WTC11 (cell line): ENCODE results near the gene SKP1. TPM values are rescaled to one million over a fixed set of nuclear protein-coding genes. Genes with fewer than 3 reads are reported as not detected.

Source experiments
- ATAC-seq: fragments of 200-7000 bp; cut with Tn5 transposase; 2 replicates; pipeline ENCODE4 v1.10.0; 2021; ENCODE audit warnings: mild to moderate bottlenecking, moderate library complexity
- CTCF ChIA-PET: fragments of 300-600 bp; sonication (Branson Sonifier 250); formaldehyde crosslinking; loops from one replicate; lab custom pipeline; 2021; ENCODE audit warnings: antibody characterized with exemption; lab: Charles Lee
- POLR2A ChIA-PET: fragments of 350-600 bp; sonication (Branson Sonifier 250); formaldehyde crosslinking; loops from one replicate; lab custom pipeline; 2021; ENCODE audit warnings: antibody characterized with exemption; lab: Charles Lee
- DNase-seq: peaks from one replicate; pipeline ENCODE4 v3.0.0; 2021; ENCODE audit warnings: low spot score
- H3K27ac Mint-ChIP-seq: 2 replicates; pipeline ENCODE4 v1.8.0; 2021; ENCODE audit warnings: mixed read lengths
- H3K27me3 Mint-ChIP-seq: 2 replicates; pipeline ENCODE4 v1.8.0; 2021; ENCODE audit warnings: low read depth, mild to moderate bottlenecking, moderate library complexity, mixed read lengths
- H3K36me3 Mint-ChIP-seq: 2 replicates; pipeline ENCODE4 v1.8.0; 2021; ENCODE audit warnings: mixed read lengths
- H3K4me1 Mint-ChIP-seq: 2 replicates; pipeline ENCODE4 v1.8.0; 2022; ENCODE audit warnings: mixed read lengths
- H3K4me3 Mint-ChIP-seq: 2 replicates; pipeline ENCODE4 v1.8.0; 2021; ENCODE audit warnings: mild to moderate bottlenecking, moderate library complexity, mixed read lengths
- H3K9me3 Mint-ChIP-seq: 2 replicates; pipeline ENCODE4 v1.8.0; 2021; ENCODE audit warnings: mixed read lengths
- ATF3 ChIP-seq: sonication (generic); formaldehyde crosslinking; conservative IDR thresholded peaks from 2 replicates; pipeline ENCODE4 v1.8.1; 2022; ENCODE audit warnings: mild to moderate bottlenecking, missing genetic modification reagents
- CTCF ChIP-seq: fragments of 200-600 bp; IDR thresholded peaks from 2 replicates; pipeline ENCODE4 v1.8.0; 2022; ENCODE audit warnings: antibody characterized with exemption
- E2F1 ChIP-seq: sonication (generic); formaldehyde crosslinking; IDR thresholded peaks from 2 replicates; pipeline ENCODE4 v1.8.0; 2022; ENCODE audit warnings: mild to moderate bottlenecking, missing genetic modification reagents
- E2F4 ChIP-seq: sonication (generic); formaldehyde crosslinking; IDR thresholded peaks from 2 replicates; pipeline ENCODE4 v1.8.1; 2022; ENCODE audit warnings: low read depth, mild to moderate bottlenecking, moderate library complexity, missing genetic modification reagents, borderline replicate concordance
- ETV6 ChIP-seq: sonication (generic); formaldehyde crosslinking; IDR thresholded peaks from 2 replicates; pipeline ENCODE4 v1.8.1; 2022; ENCODE audit warnings: mild to moderate bottlenecking, missing genetic modification reagents
- GRHL2 ChIP-seq: fragments of 250-450 bp; sonication (Bioruptor Pico); IDR thresholded peaks from 2 replicates; pipeline ENCODE4 v1.8.0; 2022; ENCODE audit warnings: mild to moderate bottlenecking, moderate library complexity; ENCODE audit not compliant: insufficient replicate concordance, severe bottlenecking
- HMGXB4 ChIP-seq: sonication (generic); formaldehyde crosslinking; IDR thresholded peaks from 2 replicates; pipeline ENCODE4 v1.8.1; 2023; ENCODE audit warnings: mild to moderate bottlenecking, moderate library complexity, missing genetic modification reagents
- KAT7 ChIP-seq: sonication (generic); formaldehyde crosslinking; IDR thresholded peaks from 2 replicates; pipeline ENCODE4 v1.8.1; 2023; ENCODE audit warnings: missing genetic modification reagents, mild to moderate bottlenecking, borderline replicate concordance
- NFE2L1 ChIP-seq: sonication (generic); formaldehyde crosslinking; IDR thresholded peaks from 2 replicates; pipeline ENCODE4 v1.8.1; 2023; ENCODE audit warnings: missing genetic modification reagents
- NFYB ChIP-seq: sonication (generic); formaldehyde crosslinking; conservative IDR thresholded peaks from 2 replicates; pipeline ENCODE4 v1.8.0; 2022; ENCODE audit warnings: low read depth, missing genetic modification reagents
- OVOL2 ChIP-seq: fragments of 250-450 bp; sonication (Bioruptor Pico); IDR thresholded peaks from 2 replicates; pipeline ENCODE4 v1.9.0; 2021; ENCODE audit warnings: mild to moderate bottlenecking, borderline replicate concordance
- PRDM15 ChIP-seq: sonication (generic); formaldehyde crosslinking; IDR thresholded peaks from 2 replicates; pipeline ENCODE4 v1.8.0; 2022; ENCODE audit warnings: missing genetic modification reagents
- PRRX2 ChIP-seq: fragments of 250-450 bp; sonication (Bioruptor Pico); IDR thresholded peaks from 2 replicates; pipeline ENCODE4 v1.8.0; 2021; ENCODE audit warnings: mild to moderate bottlenecking
- SMAD4 ChIP-seq: sonication (generic); formaldehyde crosslinking; IDR thresholded peaks from 2 replicates; pipeline ENCODE4 v1.8.0; 2022; ENCODE audit warnings: mild to moderate bottlenecking, missing genetic modification reagents
- TCF7 ChIP-seq: sonication (generic); formaldehyde crosslinking; IDR thresholded peaks from 2 replicates; pipeline ENCODE4 v1.8.0; 2022; ENCODE audit warnings: mild to moderate bottlenecking, low read depth, missing genetic modification reagents, moderate library complexity
- ZNF121 ChIP-seq: sonication (generic); formaldehyde crosslinking; IDR thresholded peaks from 2 replicates; pipeline ENCODE4 v1.8.0; 2023; ENCODE audit warnings: missing genetic modification reagents
- ZNF263 ChIP-seq: sonication (generic); formaldehyde crosslinking; IDR thresholded peaks from 2 replicates; pipeline ENCODE4 v1.8.1; 2022; ENCODE audit warnings: low read depth, mild to moderate bottlenecking, moderate library complexity, missing genetic modification reagents
- total RNA-seq: library from RNA; stranded (reverse); gene quantifications from 3 replicates; pipeline ENCODE4 v1.2.3, GENCODE V29; 2021

SKP1 gene
- total RNA-seq, 1 experiment from 2014 or later: 285 TPM

GRCh38 chr5:134142806-134143205, 33.9 kb downstream of the SKP1 start (continued):
- TF ChIP-seq TCF7 (CRISPR knock-in tag) (no peak), NFYB (no peak), HMGXB4 (CRISPR knock-in tag) (no peak), E2F1 (CRISPR knock-in tag) (no peak)

GRCh38 chr5:134142052-134142451, 34.7 kb downstream of the SKP1 start:
- Mint-ChIP-seq H3K4me1 (peaks cover 14% of the 10 kb centered on the region), H3K27ac (no peak overlapping the region), H3K36me3 (peaks cover 8% of the 10 kb centered on the region), H3K9me3 (no peaks in the 10 kb centered on the region), H3K27me3 (no peaks in the 10 kb centered on the region), H3K4me3 (no peak overlapping the region)
- ChIA-PET POLR2A (no interaction called here), CTCF (interaction anchor here (3.1 to 12.5 kb wide), 4 partner anchors 42 to 116 kb away, joined by 25 to 202 read pairs (median 66); no protein-coding TSS in a partner anchor)
- DNase-seq: no peak
- ATAC-seq: no peak
- TF ChIP-seq OVOL2 (CRISPR knock-in tag): no peak
- TF ChIP-seq ATF3 (CRISPR knock-in tag): no peak
- no peak for TF ChIP-seq ZNF263 (CRISPR knock-in tag)
- no peak for TF ChIP-seq KAT7 (CRISPR knock-in tag)
- no peak for TF ChIP-seq TCF7 (CRISPR knock-in tag)
- TF ChIP-seq GRHL2 (CRISPR knock-in tag): no peak
- no peak for TF ChIP-seq NFE2L1 (CRISPR knock-in tag)
- TF ChIP-seq SMAD4: no peak
- no peak for TF ChIP-seq PRRX2 (CRISPR knock-in tag)
- TF ChIP-seq PRDM15: no peak
- TF ChIP-seq CTCF: no peak
- TF ChIP-seq ZNF121 (CRISPR knock-in tag): no peak
- TF ChIP-seq E2F4 (CRISPR knock-in tag): no peak
- TF ChIP-seq ETV6 (CRISPR knock-in tag): no peak
